Subcutaneous adipose tissue (tissue), 4 donors: ENCODE results near the gene BOLL. TPM values are rescaled to one million over a fixed set of nuclear protein-coding genes. Genes with fewer than 3 reads are reported as not detected.

Experiments used
- CTCF ChIP-seq: fragments of 450-650 bp; IDR thresholded peaks from one replicate; pipeline ENCODE4 v1.5.1; 2016; ENCODE audit warnings: low read depth, mild to moderate bottlenecking, control low read depth, antibody characterized with exemption, moderate library complexity
- total RNA-seq, 4 donors: library from RNA; depleted of rRNA; stranded (reverse); fragments of >200 nt; gene quantifications; one replicate each; pipeline ENCODE4 v1.1.0, GENCODE V29; 2016

The BOLL gene
- total RNA-seq, 4 donors from 2014 or later, result not detected

- no peak for TF ChIP-seq CTCF
Measured at GRCh38 chr2:197804049-197804757, 19.1 kb upstream of the BOLL start, which contains the start of gene PLCL1. Gene PLCL1, plus strand, starts transcription at chr2:197804593.

GRCh38 chr2:197803033-197803444, 17.9 kb upstream of the BOLL start:
- TF ChIP-seq CTCF, result no peak

- no peak for TF ChIP-seq CTCF
Measured at GRCh38 chr2:197801033-197801432, 15.9 kb upstream of the BOLL start.

- TF ChIP-seq CTCF, result no peak
Measured at GRCh38 chr2:197800091-197800490, 15.0 kb upstream of the BOLL start.

GRCh38 chr2:197799068-197799467, 13.9 kb upstream of the BOLL start:
- no peak for TF ChIP-seq CTCF

GRCh38 chr2:197798187-197798586, 13.1 kb upstream of the BOLL start:
- no peak for TF ChIP-seq CTCF

GRCh38 chr2:197795277-197795676, 10.2 kb upstream of the BOLL start:
- no peak for TF ChIP-seq CTCF
